ENCODE measurements around the gene OR10A2.
"Not testable (repeated sequence)": the region's sequence is repeated elsewhere in the genome, so short reads cannot be mapped to it uniquely, and the experiment has no call there.

OR10A2 gene

GRCh38 chr11:6833356-6833755 is 29.5 kb upstream of the OR10A2 start:
- TF ChIP-seq, protein P1, sequence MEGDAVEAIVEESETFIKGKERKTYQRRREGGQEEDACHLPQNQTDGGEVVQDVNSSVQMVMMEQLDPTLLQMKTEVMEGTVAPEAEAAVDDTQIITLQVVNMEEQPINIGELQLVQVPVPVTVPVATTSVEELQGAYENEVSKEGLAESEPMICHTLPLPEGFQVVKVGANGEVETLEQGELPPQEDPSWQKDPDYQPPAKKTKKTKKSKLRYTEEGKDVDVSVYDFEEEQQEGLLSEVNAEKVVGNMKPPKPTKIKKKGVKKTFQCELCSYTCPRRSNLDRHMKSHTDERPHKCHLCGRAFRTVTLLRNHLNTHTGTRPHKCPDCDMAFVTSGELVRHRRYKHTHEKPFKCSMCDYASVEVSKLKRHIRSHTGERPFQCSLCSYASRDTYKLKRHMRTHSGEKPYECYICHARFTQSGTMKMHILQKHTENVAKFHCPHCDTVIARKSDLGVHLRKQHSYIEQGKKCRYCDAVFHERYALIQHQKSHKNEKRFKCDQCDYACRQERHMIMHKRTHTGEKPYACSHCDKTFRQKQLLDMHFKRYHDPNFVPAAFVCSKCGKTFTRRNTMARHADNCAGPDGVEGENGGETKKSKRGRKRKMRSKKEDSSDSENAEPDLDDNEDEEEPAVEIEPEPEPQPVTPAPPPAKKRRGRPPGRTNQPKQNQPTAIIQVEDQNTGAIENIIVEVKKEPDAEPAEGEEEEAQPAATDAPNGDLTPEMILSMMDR (conservative IDR thresholded peaks at IDR 0.05) = no peak
- no peak overlapping the region for H3K27ac ChIP-seq

- TF ChIP-seq, protein P1 (conservative IDR thresholded peaks at IDR 0.05) = no peak
- H3K27ac ChIP-seq = no peak overlapping the region
Measured at GRCh38 chr11:6834021-6834420, 28.8 kb upstream of the OR10A2 start.

GRCh38 chr11:6841694-6842093 is 21.2 kb upstream of the OR10A2 start:
- TF ChIP-seq, protein P1 (conservative IDR thresholded peaks at IDR 0.05) = no peak
- no peak overlapping the region for H3K27ac ChIP-seq

DNA sequence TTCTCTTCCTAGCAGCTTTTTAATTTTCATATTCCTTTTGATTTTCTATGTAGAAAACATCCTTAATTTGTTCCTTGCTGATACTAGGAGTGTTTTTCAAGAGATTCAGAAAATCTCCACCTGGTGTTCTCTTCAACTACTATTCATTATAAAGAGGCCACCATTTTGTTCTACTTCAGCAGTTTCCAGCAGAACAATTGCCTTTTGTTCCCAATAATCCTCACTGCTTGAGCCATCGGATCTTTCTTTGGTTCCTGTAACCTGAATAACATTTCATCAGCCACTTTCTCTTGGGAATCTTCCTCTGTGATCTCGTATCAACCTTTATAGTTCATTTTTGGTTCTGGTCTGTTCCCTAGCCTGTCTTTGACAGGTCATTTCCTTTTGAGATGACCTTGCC is 19.2 kb upstream of the OR10A2 start:
- no peak overlapping the region for H3K27ac ChIP-seq
- TF ChIP-seq, protein P1 (conservative IDR thresholded peaks at IDR 0.05) = no peak

DNA sequence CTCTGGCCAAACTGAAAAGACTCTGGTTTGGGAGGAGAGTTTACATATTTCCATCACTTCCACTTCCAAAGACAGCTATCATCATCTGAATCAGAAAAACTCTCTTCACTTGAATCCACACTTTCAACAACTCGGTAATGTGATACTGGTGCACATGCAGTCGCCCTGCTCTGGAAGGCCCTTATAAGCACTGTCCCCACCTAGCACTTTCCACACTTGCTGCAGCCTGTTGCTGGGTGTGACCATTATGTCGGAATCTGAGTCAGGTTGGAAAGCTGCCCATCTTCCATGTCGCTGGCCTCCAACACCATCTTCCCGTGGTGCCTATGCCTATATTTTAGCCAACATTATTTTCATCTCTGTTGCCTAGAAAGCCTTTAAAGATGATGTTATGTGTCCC is 18.5 kb upstream of the OR10A2 start:
- TF ChIP-seq, protein P1 (conservative IDR thresholded peaks at IDR 0.05) = no peak
- no peak overlapping the region for H3K27ac ChIP-seq

GRCh38 chr11:6845383-6845782 is 17.5 kb upstream of the OR10A2 start, which contains the start of gene OR10A5:
Gene OR10A5, plus strand, starts transcription at chr11:6845683. Its CDS starts 0 bp downstream, at chr11:6845683.
- TF ChIP-seq, protein P1 (conservative IDR thresholded peaks at IDR 0.05) = no peak
- H3K27ac ChIP-seq = no peak within 1 kb of the TSS

DNA sequence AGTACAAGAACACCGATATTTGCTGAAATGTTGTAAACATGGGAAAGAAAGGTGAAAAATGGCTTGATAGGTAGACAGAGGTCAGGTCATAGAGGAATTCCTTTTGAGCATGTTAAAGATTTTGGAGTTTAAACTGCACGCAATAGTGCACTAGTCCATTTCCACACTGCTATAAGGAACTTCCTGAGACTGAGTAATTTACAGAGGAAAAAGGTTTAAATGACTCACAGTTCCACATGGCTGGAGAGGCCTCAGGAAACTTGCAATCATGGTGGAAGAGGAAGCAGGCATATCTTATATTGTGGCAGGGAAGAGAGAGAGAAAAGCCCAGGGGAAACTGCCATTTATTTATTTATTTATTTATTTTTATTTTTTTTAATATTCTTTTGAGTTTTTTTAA is 12.3 kb upstream of the OR10A2 start:
- no peak overlapping the region for H3K27ac ChIP-seq
- TF ChIP-seq, protein P1 (conservative IDR thresholded peaks at IDR 0.05) = no peak

DNA sequence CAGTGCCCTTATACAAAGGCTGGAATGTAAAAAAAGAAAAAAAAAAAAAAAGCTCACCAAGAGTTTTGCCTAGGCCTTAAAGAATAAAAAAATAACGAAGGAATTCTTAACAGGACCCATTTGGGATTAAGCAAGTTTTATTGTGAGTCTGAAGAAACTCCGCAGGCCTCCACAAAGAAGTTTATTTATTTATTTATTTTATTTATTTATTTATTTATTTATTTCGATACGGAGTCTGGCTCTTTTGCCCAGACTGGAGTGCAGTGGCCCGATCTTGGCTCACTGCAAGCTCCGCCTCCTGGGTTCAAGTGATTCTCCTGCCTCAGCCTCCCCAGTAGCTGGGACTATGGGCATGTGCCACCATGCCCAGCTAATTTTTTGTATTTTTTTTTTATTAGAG is 8.1 kb upstream of the OR10A2 start:
- not testable (repeated sequence) for H3K27ac ChIP-seq
